Stimulated activated CD4-positive, alpha-beta T cell treated with anti-CD3 and anti-CD28 coated beads, Interleukin-1b, Interleukin-23, amount 100 ng/mL, for 4 hours (primary cell): ENCODE results near the gene ST14.
A peak's percentile ranks its signal among the peaks of the same experiment; 100 is the strongest.

Experiments
- DNase-seq, 2 donors: peaks; one replicate each; pipeline ENCODE4 v3.0.0-alpha.2; 2020; ENCODE audit warnings: low read depth in 2 of 2

The ST14 gene

DNA sequence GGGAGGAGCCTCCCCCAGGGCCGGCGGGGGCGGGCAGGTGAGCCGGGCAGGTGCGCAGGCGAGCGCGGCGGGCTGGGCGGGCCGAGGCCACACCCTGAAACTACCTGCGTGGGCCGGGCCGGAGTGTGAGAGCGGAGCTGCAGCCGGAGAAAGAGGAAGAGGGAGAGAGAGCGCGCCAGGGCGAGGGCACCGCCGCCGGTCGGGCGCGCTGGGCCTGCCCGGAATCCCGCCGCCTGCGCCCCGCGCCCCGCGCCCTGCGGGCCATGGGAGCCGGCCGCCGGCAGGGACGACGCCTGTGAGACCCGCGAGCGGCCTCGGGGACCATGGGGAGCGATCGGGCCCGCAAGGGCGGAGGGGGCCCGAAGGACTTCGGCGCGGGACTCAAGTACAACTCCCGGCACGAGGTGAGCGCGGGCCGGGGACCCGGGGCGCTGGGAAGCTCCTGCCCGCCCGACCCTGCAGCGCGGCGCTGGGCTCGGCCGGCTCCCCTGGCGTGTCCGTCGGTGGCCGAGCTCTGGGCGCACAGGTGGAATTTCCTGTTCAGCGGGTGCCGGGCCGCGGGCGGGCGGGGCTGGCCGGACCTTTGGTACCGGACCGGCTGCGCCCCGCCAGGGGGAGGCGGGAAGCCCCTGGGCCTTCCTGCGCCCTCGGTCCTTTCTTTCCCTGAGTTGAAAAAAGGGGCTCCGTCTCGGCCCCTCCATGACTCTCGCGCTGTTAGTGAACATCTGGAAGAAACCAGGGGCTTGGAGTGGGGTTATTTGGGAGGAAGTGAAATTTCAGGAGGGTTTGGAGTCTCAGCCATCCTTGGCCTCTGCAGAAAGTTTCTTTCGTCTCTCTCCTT lies at the start of gene ST14:
TSS of gene ST14 (plus strand) at position 126 of the 841 bp plus-strand sequence. CDS start at position 324, 198 bp downstream.
- DNase-seq: no peak

DNA sequence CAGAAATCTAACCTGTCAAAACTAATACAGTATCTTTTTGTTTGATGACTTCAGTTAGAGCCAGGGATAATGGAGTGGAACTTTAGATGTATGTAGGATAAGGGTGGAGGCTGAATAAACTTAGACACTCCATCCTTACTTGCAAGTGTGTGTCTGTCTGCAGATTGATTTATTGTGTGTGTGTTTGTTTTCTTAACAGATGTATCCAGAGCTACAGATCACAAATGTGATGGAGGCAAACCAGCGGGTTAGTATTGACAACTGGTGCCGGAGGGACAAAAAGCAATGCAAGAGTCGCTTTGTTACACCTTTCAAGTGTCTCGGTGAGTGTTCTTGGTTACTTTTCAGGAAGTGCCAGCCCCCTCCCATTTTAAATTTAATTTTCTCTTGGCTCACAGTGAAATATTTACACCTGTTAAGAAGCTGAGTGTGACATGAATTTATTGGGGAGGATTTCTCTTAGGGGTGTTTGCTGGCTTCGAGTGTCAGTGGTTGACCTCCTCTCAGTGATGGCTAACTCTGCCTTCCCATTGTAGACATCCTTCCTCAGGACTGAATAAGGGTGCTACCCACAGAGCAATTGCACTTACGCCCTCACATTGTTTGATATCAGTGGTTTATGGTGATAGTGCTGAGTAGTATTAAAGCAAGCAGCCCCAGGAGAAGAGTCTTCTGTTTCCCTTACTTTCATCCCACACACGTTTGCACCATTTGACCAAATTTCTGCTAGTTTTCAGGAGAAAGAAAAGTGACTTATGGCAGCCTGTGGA lies 49.1 kb upstream of the ST14 start:
- DNase-seq: no peak

DNA sequence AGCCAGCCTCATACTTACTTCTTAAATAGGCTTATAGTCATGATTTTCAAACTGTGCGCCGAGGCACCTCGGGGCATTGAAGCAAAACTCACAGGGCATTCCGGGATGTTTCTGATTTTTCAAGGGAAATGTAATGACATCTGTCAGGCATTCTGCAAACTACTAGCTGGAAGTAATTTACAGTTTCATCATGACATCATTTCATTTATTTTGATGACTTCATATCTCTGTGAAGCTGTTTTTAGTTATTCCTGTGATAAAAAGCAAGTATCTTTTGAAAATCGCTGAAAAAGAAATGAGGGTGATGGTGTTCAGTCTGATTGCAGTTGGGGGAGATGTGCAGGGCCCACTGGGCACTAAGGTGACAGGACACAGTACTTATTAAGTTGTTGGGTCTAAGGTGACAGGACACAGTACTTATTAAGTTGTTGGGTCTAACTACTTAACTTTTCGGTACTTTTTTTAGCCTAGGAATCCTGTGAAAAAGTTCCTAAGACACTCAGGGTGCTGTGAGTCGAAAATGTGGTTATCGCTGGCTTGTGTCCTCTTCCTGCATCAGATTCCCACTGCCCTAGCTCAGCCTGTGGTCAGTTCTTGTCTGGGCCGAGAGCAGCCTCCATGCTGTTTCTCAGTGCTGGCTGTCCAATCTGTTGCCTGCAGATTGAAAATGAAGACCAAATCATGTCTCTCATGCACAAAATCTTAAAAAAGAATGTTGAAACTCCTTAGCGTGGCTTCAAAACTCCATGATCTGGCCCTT lies 47.3 kb upstream of the ST14 start:
- no peak for DNase-seq

DNA sequence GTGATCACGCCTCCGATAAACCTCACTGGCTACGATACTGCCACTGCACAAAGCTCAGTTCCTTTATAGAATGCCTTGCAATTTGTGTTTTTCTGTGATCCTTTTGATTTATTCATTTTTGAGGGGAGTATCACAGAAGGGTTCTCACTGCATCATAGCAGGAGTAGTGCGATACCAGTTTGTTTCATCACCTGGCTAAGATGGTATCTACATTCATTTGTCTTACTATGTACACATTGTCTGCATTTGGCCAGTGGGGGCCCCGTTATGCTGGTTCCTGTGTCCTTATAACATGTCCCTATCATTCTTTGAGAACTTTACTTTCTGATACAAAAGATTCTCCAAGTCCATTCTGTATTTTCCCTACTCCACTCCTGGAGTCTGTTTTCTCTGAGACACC lies 45.3 kb upstream of the ST14 start:
- DNase-seq: no peak

DNA sequence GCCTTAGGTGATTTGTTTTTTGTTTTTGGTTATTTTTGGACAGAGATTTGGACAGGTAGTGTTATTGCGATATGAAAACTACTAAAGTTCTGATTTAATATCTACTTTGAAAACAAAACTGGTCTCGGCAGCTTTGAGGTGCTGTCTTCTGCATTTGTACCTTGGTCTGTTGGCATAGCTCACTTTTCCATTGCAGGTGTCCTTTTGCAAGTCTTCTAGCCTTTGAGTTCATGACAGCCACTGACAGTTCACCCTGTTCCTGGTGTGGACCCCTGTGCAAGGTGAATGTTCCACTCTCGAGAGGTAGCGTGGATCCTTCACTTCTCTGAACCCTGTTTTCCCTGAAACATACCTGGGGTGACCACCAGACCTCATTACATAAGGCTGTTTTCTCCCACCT lies 44.9 kb upstream of the ST14 start:
- no peak for DNase-seq

DNA sequence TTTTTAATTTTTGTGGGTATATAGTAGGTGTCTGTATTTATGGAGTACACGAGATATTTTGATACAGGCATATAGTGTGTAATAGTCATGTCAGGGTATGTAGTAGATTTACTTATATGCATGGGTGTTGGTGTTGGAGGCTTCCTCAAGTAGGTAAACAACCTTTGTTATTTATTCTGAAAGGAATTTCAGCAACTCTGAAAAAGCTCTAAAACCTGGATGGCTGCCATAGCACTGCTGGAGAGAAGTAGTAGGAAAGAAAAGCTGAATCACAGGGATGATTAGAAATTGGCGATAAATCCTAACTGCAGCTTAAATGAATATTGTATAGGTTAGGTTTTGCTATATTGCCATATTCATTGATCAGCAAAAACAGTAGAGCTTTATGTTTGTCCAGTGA lies 44.4 kb upstream of the ST14 start:
- no peak for DNase-seq

DNA sequence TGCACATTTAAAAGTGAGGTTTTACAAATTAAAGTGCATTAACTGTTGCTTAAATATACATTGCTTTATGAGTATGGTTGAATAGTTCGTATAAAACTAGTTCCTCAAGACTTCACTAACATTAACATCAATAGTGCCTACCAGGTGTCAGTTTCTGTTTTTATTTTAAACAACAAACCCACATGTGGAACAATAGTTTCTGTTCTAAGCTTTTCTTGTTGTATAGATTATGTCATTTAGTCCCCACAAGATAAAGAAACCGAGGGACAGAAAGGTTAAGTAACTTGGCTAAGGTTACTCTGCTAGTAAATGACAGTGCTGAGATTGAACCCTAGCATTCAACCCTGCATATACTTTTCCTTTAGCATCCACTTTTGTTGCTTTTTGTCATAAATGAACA lies 41.4 kb upstream of the ST14 start:
- DNase-seq: no peak

DNA sequence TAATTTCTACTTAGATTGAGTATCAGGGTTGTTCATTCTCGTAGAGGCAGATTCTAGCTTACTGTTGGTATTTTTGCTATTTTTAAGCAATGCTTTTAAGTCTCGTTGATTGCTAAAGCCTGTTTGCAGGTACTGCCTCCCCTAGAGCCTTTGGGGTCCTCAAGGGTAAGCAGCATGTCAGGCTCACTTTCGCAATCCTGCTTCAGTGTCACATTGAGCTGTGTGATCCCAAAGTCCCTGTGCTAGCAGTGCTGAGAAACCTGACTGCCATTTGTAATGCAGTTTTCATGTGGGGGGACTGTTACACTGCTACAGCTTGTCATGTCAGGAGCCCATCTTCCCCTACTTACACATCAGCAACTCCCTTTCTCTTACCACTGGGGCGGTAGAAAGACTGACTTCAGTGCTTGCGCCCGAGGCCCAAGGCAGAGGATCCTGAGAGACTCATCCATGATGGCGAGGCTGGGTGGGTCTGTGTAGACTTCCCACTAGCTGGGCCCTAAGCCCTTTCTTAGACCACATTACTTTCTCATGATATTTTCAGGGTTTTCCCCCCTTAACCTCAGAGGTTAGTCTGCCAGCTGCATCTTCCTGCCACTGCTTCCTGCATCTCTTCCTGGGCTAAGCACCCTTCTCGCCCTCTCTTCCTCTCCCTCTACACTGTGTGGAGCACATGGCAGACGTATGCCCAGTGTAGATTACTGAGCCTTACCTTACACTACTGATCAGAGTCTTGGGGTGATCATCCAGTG lies 40.8 kb upstream of the ST14 start:
- no peak for DNase-seq

DNA sequence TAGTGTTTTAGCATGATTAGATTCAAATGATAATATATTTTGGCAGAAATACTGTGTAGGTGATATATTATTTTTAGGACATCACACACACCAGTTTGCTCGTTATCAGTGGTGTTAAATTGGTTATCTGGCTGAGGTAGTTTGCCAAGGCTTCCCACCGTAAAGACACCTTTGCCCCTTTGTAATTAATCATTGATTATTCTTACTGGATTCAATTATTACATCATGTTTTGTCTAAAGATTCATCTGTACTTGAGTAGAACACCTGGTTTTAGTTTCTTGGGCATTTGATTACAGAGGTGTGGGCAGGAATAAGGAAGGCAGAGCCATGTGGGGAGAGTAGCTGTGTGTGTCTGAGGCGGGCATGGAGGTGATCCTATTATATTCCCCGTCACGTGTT lies 39.5 kb upstream of the ST14 start:
- DNase-seq: no peak

DNA sequence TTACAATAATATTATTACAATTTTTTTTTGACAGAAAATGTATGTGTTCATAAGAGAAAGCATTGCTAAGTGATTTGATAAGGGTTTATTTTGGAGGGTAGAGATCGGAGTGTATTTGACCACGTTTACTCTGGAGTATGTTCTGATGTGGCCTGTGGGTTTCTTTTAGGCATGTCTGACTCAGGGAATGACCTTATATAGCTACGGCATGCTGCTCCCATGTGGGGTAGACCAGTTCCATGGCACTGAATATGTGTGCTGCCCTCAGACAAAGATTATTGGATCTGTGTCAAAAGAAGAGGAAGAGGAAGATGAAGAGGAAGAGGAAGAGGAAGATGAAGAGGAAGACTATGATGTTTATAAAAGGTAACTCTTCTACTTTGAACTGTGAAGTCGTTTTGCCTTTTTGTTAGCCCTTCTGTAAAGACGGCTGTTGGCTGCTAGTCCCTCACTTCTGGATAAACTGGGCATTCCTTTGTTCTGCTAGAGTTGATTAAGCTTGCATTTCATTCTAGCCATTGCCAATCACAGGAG lies 38.1 kb upstream of the ST14 start:
- DNase-seq: no peak

DNA sequence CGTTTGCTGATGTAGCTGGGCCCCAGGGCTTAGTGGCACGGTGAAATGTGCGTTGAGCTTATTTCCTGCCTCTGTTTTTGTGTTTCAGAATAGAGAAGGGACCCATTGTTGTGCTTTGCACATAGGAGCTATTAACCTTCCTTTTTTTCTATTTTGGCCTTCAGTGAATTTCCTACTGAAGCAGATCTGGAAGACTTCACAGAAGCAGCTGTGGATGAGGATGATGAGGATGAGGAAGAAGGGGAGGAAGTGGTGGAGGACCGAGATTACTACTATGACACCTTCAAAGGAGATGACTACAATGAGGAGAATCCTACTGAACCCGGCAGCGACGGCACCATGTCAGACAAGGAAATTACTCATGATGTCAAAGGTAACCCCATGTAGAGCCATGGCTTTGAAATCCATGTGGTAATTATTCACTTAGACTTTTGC lies 37.4 kb upstream of the ST14 start:
- DNase-seq: no peak

DNA sequence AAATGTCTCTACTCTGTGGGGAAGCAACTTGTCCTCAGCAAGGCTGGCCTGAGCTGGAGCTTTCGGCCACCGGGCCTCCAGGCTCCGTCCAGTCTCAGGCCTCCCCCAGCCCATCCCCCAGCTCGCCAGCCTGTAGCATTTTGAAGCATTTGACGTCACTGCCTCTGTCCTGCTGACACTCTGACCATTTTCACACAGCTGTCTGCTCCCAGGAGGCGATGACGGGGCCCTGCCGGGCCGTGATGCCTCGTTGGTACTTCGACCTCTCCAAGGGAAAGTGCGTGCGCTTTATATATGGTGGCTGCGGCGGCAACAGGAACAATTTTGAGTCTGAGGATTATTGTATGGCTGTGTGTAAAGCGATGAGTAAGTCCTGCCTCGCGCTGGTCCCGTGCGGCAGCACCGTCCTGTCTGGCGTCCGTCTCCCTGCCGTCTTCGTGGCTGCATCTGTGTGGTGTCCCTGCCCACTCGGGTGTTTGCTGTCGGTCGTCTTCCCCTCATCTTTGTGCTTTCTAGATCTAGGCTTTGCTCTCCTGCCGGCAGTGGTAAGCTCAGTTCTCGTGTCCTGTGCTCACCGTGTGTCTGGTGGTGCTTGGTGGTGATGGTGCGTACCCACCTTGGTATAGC lies 36.1 kb upstream of the ST14 start:
- no peak for DNase-seq

DNA sequence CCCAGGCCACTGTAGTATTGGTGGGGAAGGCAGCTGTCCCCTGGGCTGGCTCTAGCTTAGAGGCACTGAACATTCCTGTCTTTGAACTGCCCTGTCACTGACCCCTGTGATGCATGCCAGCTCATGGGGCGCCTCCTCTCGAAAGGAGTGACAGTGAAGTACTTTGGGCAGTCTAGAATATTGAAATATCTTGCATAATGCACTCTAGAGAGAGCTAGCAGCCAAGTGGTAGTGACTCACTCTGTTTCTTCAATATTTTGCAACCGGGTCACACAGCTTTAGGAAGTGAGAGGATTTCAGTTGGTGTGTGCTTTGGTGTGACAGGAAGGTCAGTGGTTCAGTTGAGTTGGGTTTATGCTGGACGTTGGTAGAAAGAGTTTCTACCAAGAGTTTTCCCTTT lies 35.5 kb upstream of the ST14 start:
- DNase-seq: no peak

DNA sequence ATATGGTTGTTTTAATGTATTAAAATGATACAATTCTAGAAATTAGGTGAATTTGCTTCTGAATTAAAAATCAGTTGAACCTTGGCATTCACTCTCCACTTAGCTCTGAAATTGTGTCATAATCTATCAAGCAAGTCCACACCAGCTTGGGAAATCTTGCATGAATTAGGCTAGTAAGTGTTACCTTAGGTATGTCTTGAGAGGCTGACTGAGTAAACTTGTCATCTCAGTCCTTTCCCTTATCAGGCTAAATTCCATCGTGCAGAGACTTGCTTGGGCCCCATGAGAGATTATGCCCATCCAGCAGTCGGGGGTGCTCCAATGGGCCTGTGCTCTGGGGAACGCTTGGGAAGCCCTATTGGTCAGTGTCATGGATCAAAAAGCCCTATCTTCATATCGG lies 33.9 kb upstream of the ST14 start:
- DNase-seq: no peak

DNA sequence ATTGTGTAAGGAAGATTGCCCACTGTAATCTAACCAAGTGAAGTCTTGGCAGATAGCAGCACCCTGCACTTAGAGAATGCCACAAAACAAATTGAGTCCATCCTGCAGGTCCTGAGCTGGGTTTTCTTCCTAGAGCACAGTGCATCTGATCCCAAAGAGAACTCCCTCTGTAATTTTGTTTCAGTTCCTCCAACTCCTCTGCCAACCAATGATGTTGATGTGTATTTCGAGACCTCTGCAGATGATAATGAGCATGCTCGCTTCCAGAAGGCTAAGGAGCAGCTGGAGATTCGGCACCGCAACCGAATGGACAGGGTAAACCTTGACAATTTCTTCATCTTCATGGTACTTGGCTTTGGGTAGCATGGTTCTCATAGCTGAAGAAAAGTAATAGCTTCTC lies 33.1 kb upstream of the ST14 start:
- no peak for DNase-seq

DNA sequence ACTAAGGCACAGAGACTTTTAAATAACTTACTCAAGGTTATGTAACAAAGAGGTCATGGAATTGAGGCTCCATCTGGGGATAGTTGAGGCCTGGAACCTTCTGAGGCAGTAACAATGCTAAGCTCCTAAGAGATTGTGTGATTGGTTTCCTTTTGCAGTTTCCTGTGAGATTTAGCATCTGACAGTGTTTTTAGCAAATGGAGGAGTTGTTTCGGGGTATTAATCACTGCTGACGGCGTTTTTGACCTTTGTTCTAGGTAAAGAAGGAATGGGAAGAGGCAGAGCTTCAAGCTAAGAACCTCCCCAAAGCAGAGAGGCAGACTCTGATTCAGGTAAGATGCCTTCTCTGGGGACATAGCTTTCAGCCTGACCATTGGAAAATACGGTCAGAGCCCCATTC lies 32.1 kb upstream of the ST14 start:
- DNase-seq: no peak

DNA sequence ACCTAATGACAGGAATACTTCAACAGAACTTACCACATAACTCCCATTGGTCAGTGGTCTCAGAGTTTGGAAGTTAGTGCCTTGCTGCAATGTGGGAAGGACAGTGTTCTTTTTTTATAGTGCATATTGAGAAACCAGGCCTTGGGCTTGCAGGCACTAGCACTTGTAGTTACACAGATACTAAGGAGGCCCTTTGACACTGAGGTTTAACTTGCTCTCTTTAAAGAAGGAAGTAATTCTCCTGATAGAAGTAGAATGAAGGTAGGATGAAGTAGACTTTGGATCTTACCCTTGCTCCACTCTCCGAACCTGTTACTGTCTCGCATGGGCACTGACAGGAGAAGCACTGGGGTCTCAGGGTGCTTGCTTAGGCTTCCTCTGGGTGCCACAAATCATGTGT lies 31.0 kb upstream of the ST14 start:
- no peak for DNase-seq

DNA sequence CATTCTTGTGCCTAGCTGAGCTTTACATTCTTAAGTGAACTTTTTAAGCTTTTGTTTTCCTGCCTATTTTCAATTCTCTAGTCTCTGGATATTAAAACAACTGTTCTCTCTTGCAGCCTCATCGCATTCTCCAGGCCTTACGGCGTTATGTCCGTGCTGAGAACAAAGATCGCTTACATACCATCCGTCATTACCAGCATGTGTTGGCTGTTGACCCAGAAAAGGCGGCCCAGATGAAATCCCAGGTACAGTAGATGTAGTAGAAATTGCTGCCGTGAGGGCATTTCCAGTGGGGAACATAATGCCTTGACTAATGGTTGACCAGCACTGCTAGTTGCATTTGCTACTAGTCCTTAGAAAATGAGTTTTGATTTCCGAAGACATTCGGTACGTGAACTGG lies 29.7 kb upstream of the ST14 start:
- DNase-seq: no peak

DNA sequence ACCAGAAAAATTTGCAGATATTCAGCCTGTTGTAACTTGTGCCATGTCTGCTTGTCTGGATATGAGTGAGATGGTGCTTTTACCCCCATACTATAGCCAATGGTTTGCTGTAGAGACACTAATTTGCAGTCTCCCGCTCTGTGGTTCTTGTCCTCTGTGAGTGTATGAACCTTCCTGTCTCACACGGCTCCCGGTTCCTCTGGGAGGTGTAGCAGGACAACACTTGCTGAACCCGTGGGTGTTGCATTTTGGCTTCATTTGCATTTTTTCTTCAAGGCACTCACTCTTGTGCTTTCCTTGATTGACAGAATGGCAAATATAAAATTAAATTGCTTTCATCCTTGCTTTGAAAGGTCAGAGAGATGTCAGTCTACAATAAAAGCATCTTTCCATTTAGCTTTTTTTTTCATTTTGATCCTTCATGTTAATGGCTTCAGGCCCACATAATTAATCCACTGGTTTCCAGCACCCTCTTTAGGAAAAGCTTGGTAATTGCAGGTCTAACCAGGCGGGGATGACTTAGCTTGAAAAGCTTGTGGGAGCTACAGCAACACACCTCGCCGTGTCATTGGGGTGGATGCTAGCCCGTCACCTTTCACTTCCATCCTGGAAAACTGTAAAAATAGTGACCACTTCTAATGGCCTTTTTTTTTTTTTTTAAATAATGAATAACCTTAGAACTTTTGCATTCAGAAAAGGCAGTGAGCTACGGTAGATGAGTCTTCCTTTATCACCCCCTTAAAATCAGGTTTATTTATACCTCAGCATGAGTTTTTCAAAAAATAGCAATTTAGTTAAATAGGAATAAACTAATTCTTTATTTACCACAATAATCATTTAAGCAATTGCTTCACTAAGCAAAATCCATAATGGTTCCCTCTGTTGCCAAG lies 27.4 kb upstream of the ST14 start:
- peak; percentile 3 to 44 for DNase-seq

DNA sequence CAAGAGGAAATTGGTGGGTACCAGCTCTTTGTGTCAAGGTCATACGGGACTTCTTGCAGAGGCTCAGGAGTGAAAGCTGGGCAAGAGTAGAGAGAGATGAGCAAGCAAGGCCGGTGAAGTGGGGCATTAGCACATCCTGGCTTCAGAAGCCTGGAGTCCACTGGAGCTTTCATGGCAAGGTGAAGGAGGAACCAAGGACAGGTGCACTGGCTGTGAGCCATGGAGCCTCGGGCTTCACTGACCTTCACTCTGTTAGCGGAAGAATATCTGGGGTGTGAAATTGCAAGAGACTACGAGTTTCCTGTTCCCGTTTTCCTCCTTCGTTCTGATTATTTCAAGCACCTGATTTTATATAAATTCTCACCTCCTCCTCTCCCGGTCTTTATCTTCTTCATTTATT lies 25.9 kb upstream of the ST14 start:
- DNase-seq: no peak
